ENCODE measurements around the gene MAGEB3.

Gene MAGEB3

DNA sequence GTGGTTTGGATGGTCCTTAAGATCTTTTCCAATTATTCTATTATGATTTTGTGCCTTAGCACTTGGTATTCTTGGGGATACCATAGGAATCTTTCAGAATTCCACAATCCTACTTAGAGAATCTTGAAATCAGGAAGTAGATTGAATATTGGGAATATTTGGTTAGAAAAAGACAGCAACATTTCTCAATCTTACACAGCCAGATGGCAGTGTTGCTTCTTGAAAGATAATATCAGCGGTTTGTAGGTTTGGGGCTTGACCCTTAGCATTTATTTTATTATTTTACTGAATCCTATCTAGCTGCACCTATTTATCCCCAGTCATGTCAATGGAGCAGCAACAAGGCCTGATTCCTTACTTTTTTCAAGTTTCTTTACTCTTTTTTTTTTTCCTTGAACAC lies 45.0 kb downstream of the MAGEB3 start:
- FAIRE-seq = no peak
- TF ChIP-seq, protein P1, sequence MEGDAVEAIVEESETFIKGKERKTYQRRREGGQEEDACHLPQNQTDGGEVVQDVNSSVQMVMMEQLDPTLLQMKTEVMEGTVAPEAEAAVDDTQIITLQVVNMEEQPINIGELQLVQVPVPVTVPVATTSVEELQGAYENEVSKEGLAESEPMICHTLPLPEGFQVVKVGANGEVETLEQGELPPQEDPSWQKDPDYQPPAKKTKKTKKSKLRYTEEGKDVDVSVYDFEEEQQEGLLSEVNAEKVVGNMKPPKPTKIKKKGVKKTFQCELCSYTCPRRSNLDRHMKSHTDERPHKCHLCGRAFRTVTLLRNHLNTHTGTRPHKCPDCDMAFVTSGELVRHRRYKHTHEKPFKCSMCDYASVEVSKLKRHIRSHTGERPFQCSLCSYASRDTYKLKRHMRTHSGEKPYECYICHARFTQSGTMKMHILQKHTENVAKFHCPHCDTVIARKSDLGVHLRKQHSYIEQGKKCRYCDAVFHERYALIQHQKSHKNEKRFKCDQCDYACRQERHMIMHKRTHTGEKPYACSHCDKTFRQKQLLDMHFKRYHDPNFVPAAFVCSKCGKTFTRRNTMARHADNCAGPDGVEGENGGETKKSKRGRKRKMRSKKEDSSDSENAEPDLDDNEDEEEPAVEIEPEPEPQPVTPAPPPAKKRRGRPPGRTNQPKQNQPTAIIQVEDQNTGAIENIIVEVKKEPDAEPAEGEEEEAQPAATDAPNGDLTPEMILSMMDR (IDR thresholded peaks at IDR 0.05; ENCODE audit: insufficient read depth, missing control alignments) = no peak
- no peak for DNase-seq (ENCODE audit: insufficient read length, low spot score)

DNA sequence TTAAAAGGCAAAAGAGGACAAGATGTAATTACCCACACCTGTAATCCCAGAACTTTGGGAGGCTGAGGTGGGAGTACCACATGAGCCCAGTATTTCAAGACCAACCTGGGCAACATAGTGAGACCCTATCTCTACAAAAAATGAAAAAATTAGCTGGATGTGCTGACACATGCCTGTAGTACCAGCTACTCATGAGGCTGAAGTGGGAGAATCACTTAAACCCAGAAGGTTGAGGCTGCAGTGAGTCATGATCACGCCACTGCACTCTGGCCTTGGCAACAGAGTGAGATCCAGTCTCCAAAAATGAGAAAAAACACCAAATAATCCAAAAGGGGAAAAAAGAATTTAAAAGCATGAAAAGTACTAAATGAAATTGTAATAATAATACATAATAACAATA lies 47.9 kb downstream of the MAGEB3 start:
- no peak for FAIRE-seq
- DNase-seq (ENCODE audit: insufficient read length, low spot score) = no peak

DNA sequence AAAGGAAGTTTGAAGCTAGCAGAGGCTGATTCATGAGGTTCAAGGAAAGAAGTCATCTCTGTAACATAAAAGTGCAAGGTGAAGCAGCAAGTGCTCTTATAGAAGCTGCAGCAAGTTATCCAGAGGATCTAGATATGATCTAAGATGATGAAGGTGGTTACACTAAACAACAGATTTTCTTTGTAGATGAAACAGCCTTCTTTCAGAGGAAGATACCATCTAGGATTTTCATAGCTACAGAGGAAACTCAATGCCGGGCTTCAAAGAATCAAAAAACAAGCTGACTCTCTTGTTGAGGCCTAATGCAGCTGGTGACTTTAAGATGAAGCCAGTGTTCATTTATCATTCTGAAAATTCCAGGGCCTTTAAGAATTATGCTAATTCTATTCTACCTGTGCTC lies 50.0 kb downstream of the MAGEB3 start:
- DNase-seq (ENCODE audit: insufficient read length, low spot score) = no peak
- TF ChIP-seq, protein P1 (IDR thresholded peaks at IDR 0.05; ENCODE audit: insufficient read depth, missing control alignments) = no peak
- FAIRE-seq = no peak

More for the DNA sequence above, 47.9 kb downstream of the MAGEB3 start:
- TF ChIP-seq, protein P1 (IDR thresholded peaks at IDR 0.05; ENCODE audit: insufficient read depth, missing control alignments) = no peak

DNA sequence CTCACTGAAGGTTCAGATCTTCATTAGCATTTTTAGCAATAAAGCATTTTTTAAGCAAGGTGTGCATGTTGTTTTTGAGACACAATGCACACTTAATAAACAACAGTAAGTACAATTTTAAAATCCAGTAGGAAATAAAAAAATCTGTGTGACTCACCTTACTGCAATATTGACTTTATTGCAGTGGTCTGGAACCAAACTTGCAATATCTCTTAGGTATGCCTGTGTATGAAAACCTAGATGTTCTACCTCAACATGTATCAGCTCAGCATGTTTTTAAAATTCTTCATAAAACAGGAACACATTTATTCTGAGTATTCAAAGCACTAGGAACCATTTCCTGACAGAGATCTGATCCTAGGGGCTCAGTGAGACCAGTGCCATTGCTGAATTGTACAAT lies 52.1 kb downstream of the MAGEB3 start:
- TF ChIP-seq, protein P1 (IDR thresholded peaks at IDR 0.05; ENCODE audit: insufficient read depth, missing control alignments) = no peak
- DNase-seq (ENCODE audit: insufficient read length, low spot score) = no peak
- FAIRE-seq = no peak

DNA sequence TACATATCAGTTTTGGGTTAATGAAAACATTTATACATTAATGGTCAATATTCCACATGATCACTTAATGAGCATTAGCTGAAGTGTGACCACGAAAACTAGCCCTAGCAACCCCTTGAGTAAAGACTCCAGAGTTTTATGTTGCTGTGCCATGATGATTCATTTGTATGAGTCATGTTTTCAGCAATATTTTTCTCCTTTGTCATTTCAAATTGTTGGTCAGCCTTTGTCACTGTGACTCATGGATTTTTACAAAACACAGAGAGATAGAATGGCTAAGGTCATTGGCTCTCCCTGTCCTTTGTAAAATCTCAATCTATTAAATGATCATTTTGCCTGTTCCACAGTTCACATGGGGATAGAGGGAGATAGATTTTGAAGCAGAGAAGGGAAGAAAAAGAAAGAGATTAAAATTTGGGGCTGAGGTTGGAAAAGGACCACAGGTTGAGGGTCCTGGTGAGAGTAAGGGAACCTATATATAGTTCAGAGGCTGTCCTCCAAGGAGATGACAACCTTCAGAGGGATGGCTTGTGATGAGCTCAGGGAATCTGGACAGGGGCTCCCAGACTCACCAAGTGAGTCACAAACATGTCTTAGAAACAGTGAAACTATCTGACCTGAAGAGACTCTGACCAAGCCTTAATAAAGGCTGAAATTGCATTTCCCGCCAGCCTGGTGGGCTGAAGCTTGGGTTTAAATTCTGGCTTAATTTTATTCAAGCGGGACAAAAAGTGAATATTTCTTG lies 53.2 kb downstream of the MAGEB3 start:
- DNase-seq (ENCODE audit: insufficient read length, low spot score) = no peak
- FAIRE-seq = no peak
- TF ChIP-seq, protein P1 (IDR thresholded peaks at IDR 0.05; ENCODE audit: insufficient read depth, missing control alignments) = no peak

All from D721Med (cell line).